NCI-H1417 (cell line): ENCODE data around the gene ETV6.
A peak's percentile ranks its signal among the peaks of the same experiment; 100 is the strongest.
"Not testable (repeated sequence)": the region's sequence is repeated elsewhere in the genome, so short reads cannot be mapped to it uniquely, and the experiment has no call there.

Experiments used
- DNase-seq, 3 experiments: peaks; one replicate each; lab custom pipeline; 2025; lab: John Stamatoyannopoulos, UW

ETV6 gene

GRCh38 chr12:11649413-11650285 lies at the start of gene ETV6:
TSS of gene ETV6 (plus strand) at chr12:11649674. CDS start at chr12:11650128, 454 bp downstream.
- peak; percentile 84 to 93 (median 87) for DNase-seq

- DNase-seq: no peak
Observed at GRCh38 chr12:11600199-11600598, 49.3 kb upstream of the ETV6 start.

- no peak for DNase-seq
Observed at GRCh38 chr12:11601647-11602046, 47.8 kb upstream of the ETV6 start.

GRCh38 chr12:11607313-11608081 lies 42.0 kb upstream of the ETV6 start:
- DNase-seq: no peak

GRCh38 chr12:11609045-11609444 lies 40.4 kb upstream of the ETV6 start:
- no peak for DNase-seq

- no peak for DNase-seq
Observed at GRCh38 chr12:11615481-11615880, 34.0 kb upstream of the ETV6 start.

GRCh38 chr12:11618046-11618445 lies 31.4 kb upstream of the ETV6 start:
- DNase-seq: no peak

GRCh38 chr12:11621797-11622423 lies 27.6 kb upstream of the ETV6 start:
- DNase-seq: peak in 1 of 3 experiments; percentile 28

- no peak for DNase-seq
Observed at GRCh38 chr12:11622876-11623281, 26.6 kb upstream of the ETV6 start.

GRCh38 chr12:11623382-11623781 lies 26.1 kb upstream of the ETV6 start:
- DNase-seq: no peak

- DNase-seq: no peak
Observed at GRCh38 chr12:11624116-11624515, 25.4 kb upstream of the ETV6 start.

- DNase-seq: not testable (repeated sequence)
Observed at GRCh38 chr12:11627709-11628108, 21.8 kb upstream of the ETV6 start.

- no peak for DNase-seq
Observed at GRCh38 chr12:11628353-11628752, 21.1 kb upstream of the ETV6 start.

- peak; percentile 45 to 90 (median 83) for DNase-seq
Observed at GRCh38 chr12:11630046-11630706, 19.3 kb upstream of the ETV6 start.

GRCh38 chr12:11631288-11631687 lies 18.2 kb upstream of the ETV6 start:
- no peak for DNase-seq

- not testable (repeated sequence) for DNase-seq
Observed at GRCh38 chr12:11631881-11632280, 17.6 kb upstream of the ETV6 start.

- no peak for DNase-seq
Observed at GRCh38 chr12:11633968-11634367, 15.5 kb upstream of the ETV6 start.

GRCh38 chr12:11635341-11635740 lies 14.1 kb upstream of the ETV6 start:
- no peak for DNase-seq

GRCh38 chr12:11638315-11638916 lies 11.1 kb upstream of the ETV6 start:
- DNase-seq: no peak

GRCh38 chr12:11639454-11639853 lies 10.0 kb upstream of the ETV6 start:
- DNase-seq: no peak

GRCh38 chr12:11641522-11641921 lies 8.0 kb upstream of the ETV6 start:
- no peak for DNase-seq

- DNase-seq: no peak
Observed at GRCh38 chr12:11642785-11643184, 6.7 kb upstream of the ETV6 start.
